HUES48 (cell line): ENCODE results near the gene CDH15.

Experiments used
- H3K27ac ChIP-seq: one replicate; pipeline ENCODE4 v1.7.0; 2013; ENCODE audit warnings: low read depth, low read length, inconsistent platforms
- H3K27me3 ChIP-seq: 2 replicates; pipeline ENCODE4 v1.6.1; 2013; ENCODE audit warnings: mild to moderate bottlenecking, low read length; ENCODE audit not compliant: control insufficient read depth, insufficient read depth
- H3K36me3 ChIP-seq: 2 replicates; pipeline ENCODE4 v1.6.1; 2013; ENCODE audit warnings: low read length; ENCODE audit not compliant: control insufficient read depth, insufficient read depth
- H3K4me1 ChIP-seq: 2 replicates; pipeline ENCODE4 v1.6.1; 2013; ENCODE audit warnings: mild to moderate bottlenecking, low read length; ENCODE audit not compliant: control insufficient read depth, insufficient read depth
- H3K4me3 ChIP-seq: 2 replicates; pipeline ENCODE4 v1.5.1; 2013; ENCODE audit warnings: mild to moderate bottlenecking, low read depth, low read length
- H3K9ac ChIP-seq: 2 replicates; pipeline ENCODE4 v1.6.1; 2013; ENCODE audit warnings: mild to moderate bottlenecking, low read depth, low read length, moderate library complexity
- H3K9me3 ChIP-seq: 2 replicates; pipeline ENCODE4 v1.6.1; 2013; ENCODE audit warnings: low read length; ENCODE audit not compliant: control insufficient read depth, insufficient read depth

CDH15 gene

GRCh38 chr16:89167425-89167941 is 4.1 kb upstream of the CDH15 start:
- H3K27me3 ChIP-seq: peaks cover 13% of the 10 kb centered on the region
- no peak overlapping the region for H3K27ac ChIP-seq
- H3K4me1 ChIP-seq: peaks cover 10% of the 10 kb centered on the region
- H3K9me3 ChIP-seq: no peaks in the 10 kb centered on the region
- no peaks in the 10 kb centered on the region for H3K36me3 ChIP-seq
- no peak overlapping the region; the same call in 1 of the 2 replicates for H3K4me3 ChIP-seq
- no peak overlapping the region for H3K9ac ChIP-seq

DNA sequence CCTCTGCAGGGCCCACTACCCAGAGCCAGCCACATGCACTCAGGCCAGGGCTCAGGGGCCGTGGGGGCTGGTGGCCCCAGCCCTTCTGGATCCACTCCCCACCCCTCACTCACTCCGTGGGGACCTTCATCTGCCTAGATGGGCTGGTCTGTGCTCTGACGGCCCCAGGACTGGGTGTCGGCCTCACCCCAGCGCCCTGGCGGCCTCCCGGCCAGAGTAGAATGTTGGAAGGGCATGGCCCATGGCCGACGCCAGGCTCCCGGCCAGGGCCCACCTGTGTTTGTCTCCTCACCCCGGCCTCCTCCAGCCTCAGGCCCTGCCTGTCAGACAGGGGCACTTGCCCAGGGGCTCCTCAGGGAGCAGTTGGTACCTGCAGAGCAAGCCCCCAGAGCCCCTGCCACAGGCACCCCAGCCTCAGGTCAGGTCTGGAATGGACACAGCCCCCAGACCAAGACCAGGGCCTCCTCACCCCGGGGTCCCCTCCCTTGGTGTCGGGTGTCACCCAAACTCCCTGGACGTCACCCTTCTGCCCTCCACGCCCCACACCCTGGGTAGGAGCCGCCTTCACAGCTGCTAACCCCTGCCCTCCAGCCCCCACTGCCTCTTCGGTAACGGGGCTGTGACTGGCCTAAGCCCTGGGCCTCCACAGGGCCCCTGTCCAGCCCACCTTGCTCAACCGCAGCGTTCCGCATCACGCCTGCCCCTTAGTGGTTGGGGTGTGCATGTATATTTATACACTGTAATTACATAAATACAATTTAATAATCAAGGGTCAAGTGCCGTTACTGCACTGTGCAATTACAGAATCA is 3.0 kb upstream of the CDH15 start:
- Histone ChIP-seq H3K4me1 (peaks cover 19% of the 10 kb centered on the region), H3K9me3 (no peaks in the 10 kb centered on the region), H3K27ac (no peak overlapping the region), H3K27me3 (peaks cover 18% of the 10 kb centered on the region), H3K9ac (no peak overlapping the region), H3K36me3 (no peaks in the 10 kb centered on the region), H3K4me3 (no peak overlapping the region)

- H3K4me3 ChIP-seq: no peak overlapping the region
- peaks cover 18% of the 10 kb centered on the region for H3K27me3 ChIP-seq
- peaks cover 22% of the 10 kb centered on the region for H3K4me1 ChIP-seq
- H3K9me3 ChIP-seq: no peaks in the 10 kb centered on the region
- no peak overlapping the region for H3K27ac ChIP-seq
- H3K36me3 ChIP-seq: no peaks in the 10 kb centered on the region
- no peak overlapping the region for H3K9ac ChIP-seq
Observed at GRCh38 chr16:89169778-89170177, 1.8 kb upstream of the CDH15 start.

- H3K36me3 ChIP-seq: no peaks in the 10 kb centered on the region
- H3K9me3 ChIP-seq: no peaks in the 10 kb centered on the region
- peaks cover 22% of the 10 kb centered on the region for H3K4me1 ChIP-seq
- H3K9ac ChIP-seq: no peak overlapping the region
- no peak overlapping the region for H3K27ac ChIP-seq
- peaks cover 18% of the 10 kb centered on the region for H3K27me3 ChIP-seq
- H3K4me3 ChIP-seq: peak overlapping the region; percentile 69
Observed at GRCh38 chr16:89170346-89171215, 967 bp upstream of the CDH15 start.

- no peak overlapping the region for H3K27ac ChIP-seq
- H3K27me3 ChIP-seq: peaks cover 18% of the 10 kb centered on the region
- peaks cover 18% of the 10 kb centered on the region for H3K4me1 ChIP-seq
- no peaks in the 10 kb centered on the region for H3K9me3 ChIP-seq
- no peak overlapping the region for H3K4me3 ChIP-seq
- no peak overlapping the region for H3K9ac ChIP-seq
- no peaks in the 10 kb centered on the region for H3K36me3 ChIP-seq
Observed at GRCh38 chr16:89172171-89172527, 601 bp downstream of the CDH15 start.

GRCh38 chr16:89172528-89173173 is 1.1 kb downstream of the CDH15 start:
- Histone ChIP-seq H3K4me1 (peaks cover 16% of the 10 kb centered on the region), H3K4me3 (no peak overlapping the region), H3K27me3 (peaks cover 18% of the 10 kb centered on the region), H3K9me3 (no peaks in the 10 kb centered on the region), H3K9ac (no peak overlapping the region), H3K36me3 (no peaks in the 10 kb centered on the region), H3K27ac (no peak overlapping the region)

DNA sequence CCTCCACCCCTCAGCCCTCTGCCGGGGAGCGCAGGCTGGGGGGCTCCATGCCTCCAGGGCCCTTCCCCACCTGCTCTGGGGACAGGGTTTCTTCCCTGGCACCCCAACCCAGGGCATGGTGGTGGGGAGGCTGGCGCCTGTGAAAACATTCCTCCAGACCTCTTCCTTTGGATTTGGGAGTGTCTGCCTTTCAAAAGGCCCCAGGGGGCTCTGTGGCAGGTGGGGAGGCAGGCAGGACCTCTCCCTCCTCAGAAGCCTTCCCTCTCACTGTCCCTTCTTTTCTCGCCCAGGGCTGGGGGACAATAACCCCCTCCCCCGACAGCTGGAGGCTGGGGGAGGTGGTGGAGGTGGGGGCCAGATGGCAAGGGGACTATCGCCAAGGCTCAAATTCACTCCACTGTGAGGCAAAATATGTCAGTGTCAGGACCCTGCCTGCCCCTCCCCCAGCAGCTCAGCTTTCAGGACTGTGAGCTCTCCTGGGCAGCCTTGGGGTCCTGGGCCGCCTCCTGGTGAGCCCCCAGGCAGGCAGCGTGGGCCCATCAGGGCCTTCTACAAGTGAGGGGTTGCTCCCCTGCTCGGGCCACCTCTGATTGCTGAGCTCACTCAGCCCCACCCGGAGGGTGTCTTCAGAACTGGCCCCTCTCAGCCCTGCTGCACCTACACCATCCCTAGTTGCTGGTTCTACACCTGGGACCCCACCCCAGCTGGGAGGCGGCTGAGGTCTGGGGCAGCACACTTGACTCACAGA is 1.8 kb downstream of the CDH15 start:
- Histone ChIP-seq H3K4me3 (no peak overlapping the region), H3K36me3 (no peaks in the 10 kb centered on the region), H3K27me3 (peaks cover 18% of the 10 kb centered on the region), H3K27ac (no peak overlapping the region), H3K9ac (no peak overlapping the region), H3K4me1 (peaks cover 16% of the 10 kb centered on the region), H3K9me3 (no peaks in the 10 kb centered on the region)

DNA sequence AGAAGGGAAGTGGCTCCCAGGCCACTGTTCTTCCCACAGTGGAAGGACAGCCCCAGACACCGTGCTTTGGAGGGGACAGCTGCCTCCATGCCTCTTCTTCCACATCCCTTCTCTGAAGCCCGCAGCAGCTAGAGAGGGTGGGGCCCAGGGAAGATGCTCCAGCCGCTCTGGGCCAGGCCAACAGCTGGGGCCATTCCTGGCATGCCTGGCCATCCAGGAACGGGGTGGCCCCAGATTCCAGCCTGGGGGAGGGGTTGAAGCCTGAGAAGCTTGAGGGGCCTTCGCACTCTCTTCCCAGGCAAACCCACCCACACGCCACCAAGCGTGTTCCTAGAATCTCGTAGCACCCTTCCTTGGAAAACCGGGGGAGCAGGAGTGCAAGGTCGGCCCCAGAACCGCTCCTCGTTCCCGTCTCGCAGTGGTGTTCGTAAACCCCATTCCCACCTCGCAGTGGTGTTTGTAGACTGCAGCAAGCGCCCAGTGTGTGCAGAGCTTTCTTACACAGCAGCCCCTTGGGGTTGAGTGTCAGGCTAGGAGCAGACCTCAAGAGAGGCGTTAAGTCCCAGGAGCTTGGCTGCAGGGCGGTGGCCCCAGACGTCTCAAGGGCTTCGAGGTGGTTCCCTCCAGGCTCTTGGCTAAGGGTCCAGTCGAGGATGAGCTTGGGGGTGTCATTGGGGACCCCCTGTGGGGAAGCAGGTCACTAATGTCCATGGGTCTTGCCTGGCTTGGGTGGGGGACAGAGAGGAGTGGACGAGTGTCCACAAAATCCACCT is 2.7 kb downstream of the CDH15 start:
- no peak overlapping the region for H3K4me3 ChIP-seq
- H3K27me3 ChIP-seq: peaks cover 18% of the 10 kb centered on the region
- no peak overlapping the region for H3K27ac ChIP-seq
- H3K9ac ChIP-seq: no peak overlapping the region
- H3K36me3 ChIP-seq: no peaks in the 10 kb centered on the region
- no peaks in the 10 kb centered on the region for H3K9me3 ChIP-seq
- H3K4me1 ChIP-seq: peaks cover 16% of the 10 kb centered on the region

GRCh38 chr16:89174877-89175276 is 3.3 kb downstream of the CDH15 start:
- Histone ChIP-seq H3K27me3 (peaks cover 13% of the 10 kb centered on the region), H3K4me1 (peaks cover 16% of the 10 kb centered on the region), H3K36me3 (no peaks in the 10 kb centered on the region)

More at GRCh38 chr16:89174877-89175276, 3.3 kb downstream of the CDH15 start:
- Histone ChIP-seq H3K27ac (no peak overlapping the region), H3K9ac (no peak overlapping the region), H3K9me3 (no peaks in the 10 kb centered on the region), H3K4me3 (no peak overlapping the region)
